Middle frontal gyrus (tissue), 1 donor: Measurements from ENCODE around the gene IKBKG.
"Not testable (repeated sequence)": the region's sequence is repeated elsewhere in the genome, so short reads cannot be mapped to it uniquely, and the experiment has no call there.

Source experiments
- DNase-seq: peaks from one replicate; pipeline ENCODE4 v3.0.0-alpha.2; 2015; ENCODE audit warnings: low spot score; ENCODE audit errors: extremely low spot score

IKBKG gene

GRCh38 chrX:154526901-154527675 lies 20.3 kb upstream of the IKBKG start:
- peak; percentile 46 for DNase-seq

GRCh38 chrX:154529206-154529612 lies 18.2 kb upstream of the IKBKG start:
- no peak for DNase-seq

GRCh38 chrX:154530286-154530685 lies 17.1 kb upstream of the IKBKG start:
- DNase-seq, result no peak

- DNase-seq, result no peak
These were observed 15.8 kb upstream of the IKBKG start for GRCh38 chrX:154531626-154532025.

DNA sequence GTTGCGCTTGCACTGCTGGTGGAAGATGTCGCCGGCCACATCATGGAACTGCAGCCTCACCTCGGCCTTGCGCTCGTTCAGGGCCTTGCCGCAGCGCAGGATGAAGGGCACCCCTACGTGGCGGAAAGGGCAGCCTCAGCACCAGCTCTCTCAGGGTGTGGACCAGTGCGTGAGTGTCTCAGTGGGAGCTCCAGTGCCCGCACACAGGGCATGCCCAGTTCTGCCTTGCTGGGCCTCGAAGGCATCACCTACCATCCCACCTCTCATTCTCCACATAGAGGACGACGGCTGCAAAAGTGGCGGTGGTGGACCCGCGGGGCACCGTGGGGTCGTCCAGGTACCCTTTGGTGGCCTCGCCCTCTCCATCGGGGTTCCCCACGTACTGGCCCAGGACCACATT lies 14.7 kb upstream of the IKBKG start:
- no peak for DNase-seq

- peak; percentile 71 for DNase-seq
These were observed 12.7 kb upstream of the IKBKG start for GRCh38 chrX:154534526-154535322.

- DNase-seq, result no peak
These were observed 11.5 kb upstream of the IKBKG start for GRCh38 chrX:154535892-154536291.

DNA sequence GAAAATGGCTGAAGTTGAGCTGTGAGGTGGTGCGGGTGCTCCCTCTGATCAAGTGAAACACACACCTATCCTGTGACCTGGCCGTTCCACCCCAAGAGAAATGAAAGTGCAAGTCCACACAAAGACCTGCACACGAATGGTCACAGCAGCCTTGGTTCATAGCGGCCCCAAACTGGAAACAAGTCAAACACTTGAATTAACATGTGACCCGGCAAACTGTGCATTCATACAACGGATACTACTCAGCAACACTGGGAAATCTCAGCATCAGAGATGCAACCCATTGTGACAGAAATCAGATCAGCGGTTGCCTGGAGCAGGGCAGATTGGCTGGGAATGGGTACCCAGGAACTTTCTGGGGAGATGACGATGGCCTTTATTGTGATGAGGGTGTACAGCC lies 8.3 kb upstream of the IKBKG start:
- no peak for DNase-seq

DNA sequence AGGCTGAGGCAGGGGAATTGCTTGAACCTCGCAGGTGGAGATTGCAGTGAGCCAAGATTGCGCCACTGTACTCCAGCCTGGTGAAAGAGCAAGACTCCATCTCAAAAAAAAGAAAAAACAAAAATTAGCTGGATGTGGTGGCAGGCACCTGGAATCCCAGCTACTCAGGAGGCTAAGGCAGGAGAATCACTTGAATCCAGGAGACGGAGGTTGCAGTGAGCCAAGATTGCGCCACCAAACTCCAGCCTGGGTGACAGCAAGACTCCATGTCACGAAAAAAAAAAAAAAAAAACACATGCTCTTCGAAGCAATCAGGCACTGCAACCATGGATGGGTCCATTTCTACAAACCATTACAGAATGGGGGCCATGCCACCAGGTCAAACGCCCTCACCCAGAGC lies 7.1 kb upstream of the IKBKG start:
- DNase-seq, result not testable (repeated sequence)

- no peak for DNase-seq
These were observed 6.4 kb upstream of the IKBKG start for GRCh38 chrX:154540897-154541535.

GRCh38 chrX:154541589-154541895 lies 5.9 kb upstream of the IKBKG start:
- DNase-seq, result no peak

- DNase-seq, result no peak
These were observed 5.3 kb upstream of the IKBKG start for GRCh38 chrX:154541896-154542722.

GRCh38 chrX:154542723-154543424 lies 4.5 kb upstream of the IKBKG start:
- DNase-seq, result no peak

DNA sequence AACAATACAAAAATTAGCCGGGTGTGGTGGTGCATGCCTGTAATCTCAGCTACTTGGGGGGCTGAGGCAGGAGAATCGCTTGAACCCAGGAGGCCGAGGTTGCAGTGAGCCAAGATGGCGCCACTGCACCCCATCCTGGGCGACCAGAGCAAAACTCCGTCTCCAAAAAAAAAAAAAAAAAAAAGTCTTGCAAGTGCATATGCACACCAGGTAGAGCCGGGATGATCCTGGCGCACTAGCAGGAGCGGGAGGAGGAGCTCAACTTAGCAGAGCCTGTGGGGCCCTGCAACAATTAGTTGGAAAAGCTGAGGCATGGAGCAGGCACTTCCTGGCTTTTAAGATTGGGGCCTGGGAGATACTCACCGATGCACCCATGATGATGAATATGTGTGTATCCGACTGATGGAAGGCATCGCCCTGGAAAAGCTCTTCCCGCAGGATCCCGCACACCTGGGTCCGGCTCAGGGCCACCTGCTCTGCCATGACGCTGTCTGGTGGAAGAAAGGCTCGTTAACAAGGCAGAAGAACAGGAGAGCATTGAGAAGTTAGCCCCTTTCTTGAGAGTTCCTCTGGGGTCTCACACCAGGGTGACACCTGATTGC lies 1.6 kb upstream of the IKBKG start:
- no peak for DNase-seq

- no peak for DNase-seq
These were observed 821 bp upstream of the IKBKG start, which contains the start of gene G6PD for GRCh38 chrX:154546354-154547244. Gene G6PD (minus strand): TSS chrX:154546846. CDS start chrX:154546155, 691 bp downstream.

DNA sequence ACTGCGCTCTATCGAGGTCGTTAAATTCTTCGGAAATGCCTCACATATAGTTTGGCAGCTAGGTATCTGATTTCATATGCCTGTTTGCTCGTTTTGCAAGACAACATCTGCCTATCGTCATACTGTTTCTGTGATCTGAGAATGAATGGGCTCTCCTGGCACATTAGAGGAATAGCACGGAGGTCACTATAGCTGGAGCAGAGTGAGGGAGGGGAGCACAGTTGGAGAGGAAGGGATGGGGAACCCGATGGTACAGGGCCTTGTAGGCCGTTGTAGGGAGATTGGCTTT lies 552 bp downstream of the IKBKG start:
- no peak for DNase-seq

GRCh38 chrX:154549766-154550165 lies 2.3 kb downstream of the IKBKG start:
- no peak for DNase-seq

DNA sequence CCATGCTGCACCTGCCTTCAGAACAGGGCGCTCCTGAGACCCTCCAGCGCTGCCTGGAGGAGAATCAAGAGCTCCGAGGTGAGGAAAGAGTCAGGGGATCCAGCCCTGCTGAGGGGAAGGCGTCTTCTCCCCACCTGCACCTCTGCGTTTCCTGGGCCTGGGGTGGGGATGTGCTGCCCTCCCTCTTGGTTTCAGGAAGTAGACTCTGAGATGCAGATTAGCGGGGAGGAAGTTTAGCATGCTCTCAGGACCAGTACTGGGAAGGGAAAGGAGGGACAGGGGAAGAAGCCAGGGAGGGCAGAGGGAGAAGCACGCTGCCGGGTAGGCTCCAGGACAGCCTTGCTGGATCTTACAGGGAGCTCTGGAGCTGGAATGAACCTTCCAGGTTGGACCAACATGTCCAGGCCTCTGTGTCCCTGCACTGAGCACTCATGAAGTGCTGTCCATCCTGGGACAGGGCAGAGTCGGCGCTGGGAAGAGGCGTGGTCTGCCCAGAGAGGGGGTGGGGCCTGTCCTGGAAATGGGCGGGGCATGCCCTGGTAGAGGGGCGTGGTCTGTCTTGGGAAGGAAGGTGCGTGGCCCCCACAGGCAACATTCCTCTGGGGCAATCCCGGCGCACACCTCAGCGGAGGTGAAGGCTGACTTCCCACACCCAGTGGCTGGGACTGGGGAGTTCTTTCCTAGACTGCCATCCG lies 4.8 kb downstream of the IKBKG start:
- DNase-seq, result not testable (repeated sequence)
